ENCODE results near the gene CHMP5. TPM values are rescaled to one million over a fixed set of nuclear protein-coding genes. Genes with fewer than 3 reads are reported as not detected.

CHMP5 gene
- total and polyA plus RNA-seq, 8 donors, result 14.1 to 39.2 (median 18.7) TPM

GRCh38 chr9:33306037-33306436 lies 41.2 kb downstream of the CHMP5 start:
- peaks cover 4 to 89% (median 36%) of the 10 kb centered on the region in 3 donors for H3K36me3 ChIP-seq
- FAIRE-seq (no peak), ATAC-seq (no peak), DNase-seq (no peak)
- 93 to 99% methylated on average over 3 of the region's 3 CpGs for WGBS, 2 donors
- intact Hi-C loops (cut with DNase I), result loop anchor here in 1 of 3 donors (10.0 kb wide), 2 partner anchors 51 to 159 kb away; no protein-coding TSS in a partner anchor
- H3K4me1 ChIP-seq, result peaks cover 0 to 16% (median 14%) of the 10 kb centered on the region in 3 donors
- H3K4me3 ChIP-seq, result no peak overlapping the region
- H3K27ac ChIP-seq, result no peak overlapping the region
- TF ChIP-seq, protein P1, sequence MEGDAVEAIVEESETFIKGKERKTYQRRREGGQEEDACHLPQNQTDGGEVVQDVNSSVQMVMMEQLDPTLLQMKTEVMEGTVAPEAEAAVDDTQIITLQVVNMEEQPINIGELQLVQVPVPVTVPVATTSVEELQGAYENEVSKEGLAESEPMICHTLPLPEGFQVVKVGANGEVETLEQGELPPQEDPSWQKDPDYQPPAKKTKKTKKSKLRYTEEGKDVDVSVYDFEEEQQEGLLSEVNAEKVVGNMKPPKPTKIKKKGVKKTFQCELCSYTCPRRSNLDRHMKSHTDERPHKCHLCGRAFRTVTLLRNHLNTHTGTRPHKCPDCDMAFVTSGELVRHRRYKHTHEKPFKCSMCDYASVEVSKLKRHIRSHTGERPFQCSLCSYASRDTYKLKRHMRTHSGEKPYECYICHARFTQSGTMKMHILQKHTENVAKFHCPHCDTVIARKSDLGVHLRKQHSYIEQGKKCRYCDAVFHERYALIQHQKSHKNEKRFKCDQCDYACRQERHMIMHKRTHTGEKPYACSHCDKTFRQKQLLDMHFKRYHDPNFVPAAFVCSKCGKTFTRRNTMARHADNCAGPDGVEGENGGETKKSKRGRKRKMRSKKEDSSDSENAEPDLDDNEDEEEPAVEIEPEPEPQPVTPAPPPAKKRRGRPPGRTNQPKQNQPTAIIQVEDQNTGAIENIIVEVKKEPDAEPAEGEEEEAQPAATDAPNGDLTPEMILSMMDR (IDR thresholded peaks at IDR 0.05), result no peak
- no peaks in the 10 kb centered on the region for H3K27me3 ChIP-seq
- H3K9me3 ChIP-seq, result no peaks in the 10 kb centered on the region

- DNase-seq, result no peak
- peaks cover 0 to 16% (median 14%) of the 10 kb centered on the region in 3 donors for H3K4me1 ChIP-seq
- no peak overlapping the region for H3K27ac ChIP-seq
- H3K4me3 ChIP-seq, result no peak overlapping the region
- no peaks in the 10 kb centered on the region for H3K9me3 ChIP-seq
- TF ChIP-seq, protein P1 (IDR thresholded peaks at IDR 0.05), result no peak
- no peaks in the 10 kb centered on the region for H3K27me3 ChIP-seq
- WGBS, 2 donors, result 79 to 94% methylated on average over 1 of the region's 1 CpG
- no peak for ATAC-seq
- no peak for FAIRE-seq
- intact Hi-C loops (cut with DNase I), result loop anchor here in 1 of 3 donors (10.0 kb wide), 2 partner anchors 52 to 158 kb away; no protein-coding TSS in a partner anchor
- H3K36me3 ChIP-seq, result peaks cover 4 to 89% (median 36%) of the 10 kb centered on the region in 3 donors
Measured at GRCh38 chr9:33307067-33307466, 42.2 kb downstream of the CHMP5 start.

DNA sequence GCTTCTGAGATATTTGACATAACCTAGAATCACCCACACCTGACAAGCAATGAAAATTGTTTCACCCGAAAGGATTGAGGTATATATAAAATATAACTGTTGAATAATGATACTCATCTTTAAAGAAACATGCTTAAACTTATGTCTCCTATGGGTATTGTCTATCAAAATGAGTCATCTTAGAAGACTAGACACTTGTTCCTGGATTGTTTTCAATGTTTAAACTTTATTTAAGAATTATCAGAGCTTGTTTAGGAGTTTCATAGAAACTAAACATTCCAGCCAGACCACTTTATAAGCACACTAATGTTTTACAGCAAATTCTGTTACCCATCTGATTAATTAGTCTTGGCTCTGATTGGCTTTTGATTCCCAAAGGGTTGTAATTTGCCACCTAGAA lies 45.1 kb downstream of the CHMP5 start:
- ATAC-seq (no peak), DNase-seq (no peak), FAIRE-seq (no peak)
- Histone ChIP-seq H3K9me3 (no peaks in the 10 kb centered on the region), H3K4me3 (no peak overlapping the region), H3K36me3 (peaks cover under 1 to 83% (median 18%) of the 10 kb centered on the region in 3 donors), H3K27me3 (no peaks in the 10 kb centered on the region), H3K27ac (no peak overlapping the region), H3K4me1 (peaks cover 0 to 16% (median 14%) of the 10 kb centered on the region in 3 donors)
- intact Hi-C loops (cut with DNase I), result loop anchor here in 1 of 3 donors (10.0 kb wide), 2 partner anchors 55 to 155 kb away; no protein-coding TSS in a partner anchor
- WGBS, 2 donors, result 87 to 92% methylated on average over 1 of the region's 1 CpG
- TF ChIP-seq, protein P1 (IDR thresholded peaks at IDR 0.05), result no peak

DNA sequence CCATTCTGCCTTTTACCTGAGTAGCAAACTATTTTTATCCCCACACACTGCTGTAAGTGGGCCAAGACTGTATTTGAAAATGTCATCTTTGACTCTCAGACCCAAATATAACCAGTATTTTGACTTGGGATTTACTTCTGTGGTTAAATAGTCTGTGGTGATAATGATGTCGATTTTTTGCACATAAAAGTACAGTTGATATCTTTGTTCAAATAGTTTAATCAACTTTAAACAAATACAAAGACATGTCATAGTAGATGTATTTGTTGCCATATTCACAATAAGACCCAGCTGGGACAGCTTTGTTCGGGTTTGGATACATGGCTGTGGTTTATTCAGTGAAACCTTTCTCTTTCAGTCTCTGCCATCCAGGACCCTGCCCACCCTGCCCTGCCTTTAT lies 45.9 kb downstream of the CHMP5 start:
- 13 to 19% methylated on average over 2 of the region's 2 CpGs for WGBS, 2 donors

DNA sequence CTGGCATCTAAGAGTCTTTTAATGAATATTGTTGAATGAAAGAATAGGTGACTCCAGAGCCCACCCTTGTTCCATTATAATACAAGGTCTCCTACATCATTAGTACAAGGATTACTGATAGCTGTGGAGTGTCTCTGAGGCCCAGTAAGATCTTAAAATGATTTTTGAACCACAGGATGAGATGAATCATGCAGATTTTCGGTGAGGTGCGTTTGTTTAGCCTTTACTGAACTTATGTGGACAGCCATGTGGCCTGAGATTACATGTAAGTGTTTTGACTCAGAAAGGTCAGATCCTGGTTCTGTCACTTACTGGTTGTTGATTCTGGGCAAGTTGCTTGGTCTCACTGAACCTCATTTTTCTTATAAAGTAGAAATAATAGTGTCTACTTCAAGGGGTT lies 47.1 kb downstream of the CHMP5 start:
- H3K4me1 ChIP-seq, result peaks cover 0 to 16% (median 14%) of the 10 kb centered on the region in 3 donors
- 93 to 96% methylated on average over 2 of the region's 2 CpGs for WGBS, 2 donors
- DNase-seq (no peak), ATAC-seq (no peak), FAIRE-seq (no peak)
- intact Hi-C loops (cut with DNase I), result no loop called here
- no peak overlapping the region for H3K27ac ChIP-seq
- TF ChIP-seq, protein P1 (IDR thresholded peaks at IDR 0.05), result no peak
- H3K4me3 ChIP-seq, result no peak overlapping the region
- H3K27me3 ChIP-seq, result no peaks in the 10 kb centered on the region
- H3K9me3 ChIP-seq, result no peaks in the 10 kb centered on the region
- peaks cover 0 to 83% (median 18%) of the 10 kb centered on the region in 3 donors for H3K36me3 ChIP-seq

More for the DNA sequence above, 45.9 kb downstream of the CHMP5 start:
- Histone ChIP-seq H3K27ac (no peak overlapping the region), H3K27me3 (no peaks in the 10 kb centered on the region), H3K4me1 (peaks cover 0 to 16% (median 14%) of the 10 kb centered on the region in 3 donors), H3K36me3 (peaks cover 0 to 82% (median 18%) of the 10 kb centered on the region in 3 donors), H3K9me3 (no peaks in the 10 kb centered on the region), H3K4me3 (no peak overlapping the region)
- DNase-seq (no peak), ATAC-seq (peak; percentile 45 to 84 (median 72)), FAIRE-seq (no peak)
- TF ChIP-seq, protein P1 (IDR thresholded peaks at IDR 0.05), result no peak
- intact Hi-C loops (cut with DNase I), result no loop called here
